Ascending aorta (tissue), 2 donors: ENCODE results near the gene OLFML2B. TPM values are rescaled to one million over a fixed set of nuclear protein-coding genes. Genes with fewer than 3 reads are reported as not detected.
"Not testable (repeated sequence)": the region's sequence is repeated elsewhere in the genome, so short reads cannot be mapped to it uniquely, and the experiment has no call there.

Experiments used
- DNase-seq, 2 donors: peaks; one replicate each; pipeline ENCODE4 v3.0.0-alpha.2; 2019; ENCODE audit warnings: low spot score in 2 of 2
- H3K27ac ChIP-seq, 2 donors: fragments of 200-600 bp; sonication (generic); one replicate each; pipeline ENCODE4 v1.5.1; 2016 to 2017; ENCODE audit warnings: mild to moderate bottlenecking in 1 of 2
- H3K27me3 ChIP-seq: fragments of 200-600 bp; sonication (generic); one replicate; pipeline ENCODE4 v1.5.1; 2017
- H3K36me3 ChIP-seq, 2 donors: fragments of 200-600 bp; sonication (generic); one replicate each; pipeline ENCODE4 v1.5.1; 2016
- H3K4me1 ChIP-seq, 2 donors: fragments of 200-600 bp; sonication (generic); one replicate each; pipeline ENCODE4 v1.5.1; 2016 to 2017; ENCODE audit warnings: mild to moderate bottlenecking in 1 of 2
- H3K4me3 ChIP-seq, 2 donors: fragments of 200-600 bp; sonication (generic); one replicate each; pipeline ENCODE4 v1.5.1; 2016 to 2017; ENCODE audit warnings: mild to moderate bottlenecking in 1 of 2
- H3K9me3 ChIP-seq, 2 donors: fragments of 200-600 bp; sonication (generic); one replicate each; pipeline ENCODE4 v1.5.1; 2016
- CTCF ChIP-seq, 3 experiments: fragments of 200-600 bp in 2 of 3; fragments of 450-650 bp in 1 of 3; sonication (generic) in 2 of 3; IDR thresholded peaks; one replicate each; pipeline ENCODE4 v1.5.1; 2016 to 2019; ENCODE audit warnings: antibody characterized with exemption in 3 of 3, mild to moderate bottlenecking in 1 of 3, moderate library complexity in 1 of 3
- intact Hi-C: fragments of 100-400 bp; cut with DNase I; formaldehyde crosslinking; loops from one replicate; pipeline ENCODE4 v1.15.1; 2023
- total RNA-seq: library from RNA; depleted of rRNA; stranded (reverse); fragments of >200 nt; gene quantifications from one replicate; pipeline ENCODE4 v1.1.0, GENCODE V29; 2016

The OLFML2B gene
- total RNA-seq, 1 donor from 2014 or later = 79.7 TPM

GRCh38 chr1:162018418-162018817, 5.3 kb downstream of the OLFML2B start:
- H3K27ac ChIP-seq = peak overlapping the region; percentile 58 to 85
- H3K4me3 ChIP-seq = no peak overlapping the region
- intact Hi-C loops = loop anchor here (2.0 kb wide), 1 partner anchor 56 kb away; no protein-coding TSS in a partner anchor
- H3K9me3 ChIP-seq = no peaks in the 10 kb centered on the region
- no peaks in the 10 kb centered on the region for H3K27me3 ChIP-seq
- H3K36me3 ChIP-seq = peaks cover 3 to 9% of the 10 kb centered on the region in 2 donors
- H3K4me1 ChIP-seq = peaks cover 8 to 37% of the 10 kb centered on the region in 2 donors
- no peak for DNase-seq
- no peak for TF ChIP-seq CTCF (IDR thresholded peaks at IDR 0.05)

GRCh38 chr1:162017791-162018190, 5.9 kb downstream of the OLFML2B start:
- not testable (repeated sequence) for H3K4me3 ChIP-seq, H3K27ac ChIP-seq, H3K9me3 ChIP-seq, H3K27me3 ChIP-seq, DNase-seq, H3K36me3 ChIP-seq
- intact Hi-C loops = loop anchor here (2.0 kb wide), 1 partner anchor 55 kb away; no protein-coding TSS in a partner anchor
- H3K4me1 ChIP-seq = peaks cover 8 to 37% of the 10 kb centered on the region in 2 donors

- no peak overlapping the region for H3K27ac ChIP-seq
- H3K9me3 ChIP-seq = no peaks in the 10 kb centered on the region
- no peaks in the 10 kb centered on the region for H3K27me3 ChIP-seq
- H3K4me3 ChIP-seq = no peak overlapping the region
- no peak for DNase-seq
- H3K36me3 ChIP-seq = peaks cover 3 to 9% of the 10 kb centered on the region in 2 donors
- intact Hi-C loops = no loop called here
- peaks cover 8 to 34% of the 10 kb centered on the region in 2 donors for H3K4me1 ChIP-seq
- no peak for TF ChIP-seq CTCF (IDR thresholded peaks at IDR 0.05)
These were observed 7.0 kb downstream of the OLFML2B start for GRCh38 chr1:162016631-162017030.

- H3K9me3 ChIP-seq = no peaks in the 10 kb centered on the region
- peaks cover 3 to 9% of the 10 kb centered on the region in 2 donors for H3K36me3 ChIP-seq
- no peak overlapping the region for H3K27ac ChIP-seq
- DNase-seq = no peak
- intact Hi-C loops = no loop called here
- no peak overlapping the region for H3K4me3 ChIP-seq
- H3K4me1 ChIP-seq = peaks cover 8 to 19% of the 10 kb centered on the region in 2 donors
- TF ChIP-seq CTCF (IDR thresholded peaks at IDR 0.05) = no peak
- no peaks in the 10 kb centered on the region for H3K27me3 ChIP-seq
These were observed 8.5 kb downstream of the OLFML2B start for GRCh38 chr1:162015196-162015595.

- H3K4me1 ChIP-seq = peaks cover 7 to 13% of the 10 kb centered on the region in 2 donors
- peaks cover 3 to 9% of the 10 kb centered on the region in 2 donors for H3K36me3 ChIP-seq
- intact Hi-C loops = no loop called here
- DNase-seq = no peak
- H3K27me3 ChIP-seq = no peaks in the 10 kb centered on the region
- no peak for TF ChIP-seq CTCF (IDR thresholded peaks at IDR 0.05)
- no peak overlapping the region for H3K27ac ChIP-seq
- H3K4me3 ChIP-seq = no peak overlapping the region
- H3K9me3 ChIP-seq = no peaks in the 10 kb centered on the region
These were observed 9.5 kb downstream of the OLFML2B start for GRCh38 chr1:162014202-162014601.

- DNase-seq = no peak
- Histone ChIP-seq H3K27ac (no peak overlapping the region), H3K4me1 (peaks cover 10 to 11% of the 10 kb centered on the region in 2 donors), H3K27me3 (no peaks in the 10 kb centered on the region), H3K36me3 (peaks cover 3 to 9% of the 10 kb centered on the region in 2 donors), H3K4me3 (no peak overlapping the region), H3K9me3 (no peaks in the 10 kb centered on the region)
- TF ChIP-seq CTCF (IDR thresholded peaks at IDR 0.05) = no peak
- intact Hi-C loops = no loop called here
These were observed 10.4 kb downstream of the OLFML2B start for GRCh38 chr1:162013289-162013688.
